Mammary epithelial cell (primary cell): ENCODE measurements around the gene NOL11.

Experiments used
- CTCF ChIP-seq, 2 donors: IDR thresholded peaks in 1 of 2; conservative IDR thresholded peaks in 1 of 2; 2 replicates each; pipeline ENCODE4 v1.5.1; 2011 to 2012; ENCODE audit warnings: inconsistent platforms in 2 of 2, low read length in 2 of 2, mild to moderate bottlenecking in 2 of 2, control low read depth in 1 of 2, low read depth in 1 of 2; ENCODE audit not compliant: insufficient read depth in 1 of 2; ENCODE audit errors: extremely low read depth in 1 of 2
- EZH2 ChIP-seq: IDR thresholded peaks from 2 replicates; pipeline ENCODE4 v1.6.1; 2012; ENCODE audit warnings: low read length, inconsistent platforms, borderline replicate concordance

- TF ChIP-seq CTCF (conservative IDR thresholded peaks at IDR 0.05 in 1 of 2, IDR thresholded peaks at IDR 0.05 in 1 of 2; ENCODE audit: extremely low read depth in 1 of 2, insufficient read depth in 1 of 2, low read depth in 1 of 2, low read length in 2 of 2): no peak
- no peak for TF ChIP-seq EZH2
Measured at GRCh38 chr17:67769231-67769630, 51.5 kb downstream of the NOL11 start.
